Measurements from ENCODE around the gene LRRC47. TPM values are rescaled to one million over a fixed set of nuclear protein-coding genes. Genes with fewer than 3 reads are reported as not detected.

LRRC47 gene
- total and polyA plus RNA-seq, 2 of the 8 experiments (the other 6 are each of a cell fraction or from before 2014, with no cell fraction given): 38.3 to 82.4 TPM

DNA sequence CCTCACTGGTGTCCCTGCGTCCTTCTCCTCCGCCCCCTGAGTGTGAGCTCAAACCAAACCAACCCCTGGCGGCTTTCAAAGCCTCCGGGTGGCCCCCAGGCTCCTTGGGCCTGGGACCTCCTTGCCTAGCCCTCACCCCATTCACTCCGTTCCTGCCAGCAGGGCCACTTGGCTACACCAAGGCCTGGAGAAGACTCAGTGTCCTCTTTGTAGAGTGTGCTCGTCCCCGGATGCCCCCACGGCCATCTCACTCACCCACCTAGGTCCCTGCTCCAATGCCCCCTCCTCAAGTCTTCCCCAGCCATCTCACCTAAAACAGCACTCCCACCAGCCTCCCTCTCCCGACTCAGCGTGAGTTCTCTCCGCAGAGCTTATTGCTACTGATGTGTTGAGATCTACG is 51.2 kb downstream of the LRRC47 start (continued):
- TF ChIP-seq RFX5 (IDR thresholded peaks at IDR 0.05; ENCODE audit: borderline replicate concordance, low read depth, low read length): no peak

Data from H1 (cell line).